HG02623 (cell line): Measurements from ENCODE around the gene MDN1.
"Not testable (repeated sequence)": the region's sequence is repeated elsewhere in the genome, so short reads cannot be mapped to it uniquely, and the experiment has no call there.

ENCODE experiments used
- ATAC-seq: cut with Tn5 transposase; IDR thresholded peaks from one replicate; pipeline ENCODE4 v1.9.1; 2021; ENCODE audit warnings: moderate library complexity; ENCODE audit not compliant: unreplicated experiment

The MDN1 gene

GRCh38 chr6:89662659-89663223, 156.9 kb downstream of the MDN1 start:
- no peak for ATAC-seq

DNA sequence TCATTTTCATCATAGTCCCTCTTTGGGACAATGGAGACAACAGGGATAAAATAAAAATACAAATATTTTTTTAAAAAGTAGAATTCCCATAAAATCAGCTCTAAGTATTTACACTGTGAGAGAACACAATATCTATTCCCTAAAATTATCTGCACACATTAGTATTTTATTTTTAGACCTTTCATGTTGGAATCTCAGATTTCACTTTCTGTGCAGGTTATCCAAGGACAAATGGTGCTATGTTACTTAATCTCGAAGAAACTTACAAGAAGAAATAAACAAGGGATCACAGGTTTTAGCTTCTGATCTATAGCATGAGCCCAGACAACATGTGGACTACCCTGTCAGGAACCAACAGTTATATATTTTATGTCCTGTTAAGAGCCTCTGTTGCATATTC, 158.0 kb downstream of the MDN1 start:
- no peak for ATAC-seq

DNA sequence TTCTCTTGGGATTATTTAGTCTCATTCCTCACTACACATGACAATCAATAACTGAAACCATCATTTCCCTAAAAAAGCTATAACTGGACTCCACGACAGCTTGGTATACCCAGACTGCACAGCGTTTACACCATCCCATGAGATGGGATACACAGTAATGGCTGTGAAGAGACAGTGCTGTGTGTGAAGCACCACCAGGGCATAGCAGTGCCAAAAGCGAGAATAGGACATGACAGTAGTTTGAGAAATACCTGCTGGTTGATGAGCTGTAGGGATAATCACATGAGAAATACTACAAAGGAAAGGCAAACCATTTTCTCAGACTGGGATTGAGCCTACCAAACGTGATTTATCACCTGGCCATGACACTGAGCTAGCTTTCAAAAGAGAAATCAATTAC, 158.6 kb downstream of the MDN1 start:
- no peak for ATAC-seq

DNA sequence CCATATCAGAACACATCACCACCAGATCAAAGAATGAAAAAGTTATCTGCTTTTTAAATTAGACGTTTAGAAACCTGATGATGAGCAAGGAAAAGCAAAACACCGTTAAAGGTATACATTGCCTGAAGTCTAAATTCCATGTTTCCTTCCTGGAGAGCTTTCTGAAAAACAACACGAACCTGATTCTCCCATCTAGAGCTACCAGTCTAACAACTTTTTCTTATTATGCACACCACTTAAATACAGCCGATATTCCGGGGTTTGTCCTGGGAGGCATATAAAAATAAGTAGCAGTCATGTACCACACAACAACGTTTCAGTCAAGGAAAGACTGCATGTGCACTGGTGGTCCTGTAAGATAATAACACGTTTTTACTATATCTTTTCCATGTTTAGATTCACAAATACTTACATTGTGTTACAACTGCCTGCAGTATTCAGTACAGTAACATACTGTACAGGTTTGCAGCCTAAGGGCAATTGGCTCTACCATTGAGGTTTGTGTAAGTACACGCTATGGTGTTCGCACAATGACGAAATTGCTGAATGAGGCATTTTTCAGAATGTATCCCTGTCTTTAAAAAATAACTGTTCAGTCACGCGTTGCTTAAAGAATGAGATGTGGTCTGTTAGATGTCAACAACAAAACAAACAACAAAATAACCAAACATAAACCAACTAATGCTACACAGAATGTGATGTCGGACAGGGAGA, 162.0 kb downstream of the MDN1 start:
- ATAC-seq = no peak

DNA sequence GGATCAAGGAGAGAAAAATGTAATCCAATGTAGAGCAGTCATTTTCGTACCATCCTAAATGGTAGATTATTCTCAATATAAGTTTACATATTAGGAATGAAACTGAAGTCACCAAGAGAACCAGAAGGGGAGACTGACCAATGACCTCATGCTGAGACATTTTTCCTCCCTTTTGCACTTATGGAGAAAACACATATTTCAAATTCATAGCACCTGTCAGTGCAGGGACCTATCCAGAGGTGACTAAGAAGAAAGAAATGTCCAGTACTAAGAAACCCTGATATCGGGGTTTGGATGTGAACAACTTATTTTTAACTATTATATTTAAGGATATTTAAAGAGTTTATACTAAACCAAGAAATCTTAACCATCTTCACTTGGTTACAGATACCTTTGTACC, 164.5 kb downstream of the MDN1 start:
- ATAC-seq = no peak

DNA sequence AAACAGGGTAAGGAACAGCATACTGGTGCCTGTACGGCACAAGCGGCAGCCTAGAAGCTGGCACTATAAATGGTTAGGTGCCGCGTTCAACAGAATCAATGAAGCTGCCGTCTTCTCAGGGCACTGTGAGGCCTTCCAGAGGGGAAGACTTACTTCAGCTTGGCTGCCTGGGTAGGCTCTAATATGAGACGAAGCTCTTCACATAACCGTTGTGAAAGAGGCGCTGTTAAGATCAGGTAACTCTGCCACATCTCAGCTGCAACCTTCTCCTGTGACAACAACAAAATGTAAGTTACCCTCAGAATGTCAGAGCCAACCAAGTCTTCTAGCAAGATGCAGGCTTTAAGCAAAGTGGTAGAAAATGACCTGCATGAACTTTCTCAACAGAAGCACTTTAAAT, 169.0 kb downstream of the MDN1 start:
- ATAC-seq = no peak

DNA sequence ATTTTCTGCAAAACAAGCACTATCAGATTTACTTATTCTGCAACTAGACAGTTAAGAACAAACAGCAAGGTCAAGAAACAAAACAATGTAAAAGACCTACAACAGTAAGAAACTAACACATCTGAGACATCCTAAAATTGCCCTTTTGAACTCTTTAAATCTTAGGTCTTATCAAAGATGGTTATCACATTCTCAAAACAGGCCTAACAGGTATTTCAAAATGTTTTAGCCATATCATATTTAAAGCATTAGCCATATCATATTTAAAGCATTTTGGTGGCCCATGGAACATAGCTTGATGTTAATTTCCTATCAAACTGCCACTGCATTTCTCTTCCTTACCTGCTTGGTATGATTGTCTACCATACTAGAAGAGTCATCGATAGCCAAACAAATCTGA, 169.9 kb downstream of the MDN1 start:
- no peak for ATAC-seq

- no peak for ATAC-seq
Observed at GRCh38 chr6:89644864-89645263, 174.7 kb downstream of the MDN1 start.

- no peak for ATAC-seq
Observed at GRCh38 chr6:89643406-89643805, 176.2 kb downstream of the MDN1 start.

- ATAC-seq = no peak
Observed at GRCh38 chr6:89642956-89643355, 176.6 kb downstream of the MDN1 start.

DNA sequence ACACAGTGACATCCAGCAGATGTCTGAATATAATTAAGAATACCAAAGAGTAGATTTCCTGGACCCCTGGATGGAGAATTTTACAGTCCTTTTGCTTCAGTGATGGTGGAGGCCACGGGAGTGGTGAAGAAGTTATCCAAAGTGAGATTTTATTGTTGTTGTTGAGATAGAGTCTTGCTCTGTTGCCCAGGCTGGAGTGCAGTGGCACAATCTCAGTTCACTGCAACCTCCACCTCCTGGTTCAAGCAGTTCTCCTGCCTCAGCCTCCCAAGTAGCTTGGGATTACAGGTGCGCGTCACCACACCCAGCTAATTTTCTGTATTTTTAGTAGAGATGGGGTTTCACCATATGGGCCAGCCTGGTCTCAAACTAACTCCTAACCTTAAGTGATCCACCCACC, 178.0 kb downstream of the MDN1 start:
- not testable (repeated sequence) for ATAC-seq

- ATAC-seq = no peak
Observed at GRCh38 chr6:89640804-89641203, 178.8 kb downstream of the MDN1 start.

GRCh38 chr6:89638320-89639195, 181.0 kb downstream of the MDN1 start, which contains the start of gene LYRM2:
TSS of gene LYRM2 (minus strand) at chr6:89638747. CDS start at chr6:89638716, 31 bp downstream.
- peak; percentile 97 for ATAC-seq

DNA sequence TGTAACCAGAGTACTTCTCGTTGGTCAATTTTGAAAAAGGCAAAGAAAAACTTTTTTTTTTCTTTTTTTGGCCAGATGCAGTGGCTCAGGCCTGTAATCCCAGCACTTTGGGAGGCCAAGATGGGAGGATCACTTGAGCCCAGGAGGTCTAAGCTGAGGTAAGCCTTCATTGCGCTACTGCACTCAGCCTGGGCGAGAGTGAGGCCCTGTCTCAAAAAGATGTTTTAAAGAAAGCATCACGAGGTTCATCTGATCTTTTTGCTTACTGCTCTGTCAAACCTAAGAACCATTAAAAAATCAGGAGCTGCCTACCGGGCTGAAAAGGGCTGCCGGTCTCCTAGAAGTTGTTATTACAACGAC, 181.7 kb downstream of the MDN1 start:
- no peak for ATAC-seq

GRCh38 chr6:89636412-89636811, 183.2 kb downstream of the MDN1 start:
- ATAC-seq = not testable (repeated sequence)

- no peak for ATAC-seq
Observed at GRCh38 chr6:89630488-89630887, 189.1 kb downstream of the MDN1 start.

DNA sequence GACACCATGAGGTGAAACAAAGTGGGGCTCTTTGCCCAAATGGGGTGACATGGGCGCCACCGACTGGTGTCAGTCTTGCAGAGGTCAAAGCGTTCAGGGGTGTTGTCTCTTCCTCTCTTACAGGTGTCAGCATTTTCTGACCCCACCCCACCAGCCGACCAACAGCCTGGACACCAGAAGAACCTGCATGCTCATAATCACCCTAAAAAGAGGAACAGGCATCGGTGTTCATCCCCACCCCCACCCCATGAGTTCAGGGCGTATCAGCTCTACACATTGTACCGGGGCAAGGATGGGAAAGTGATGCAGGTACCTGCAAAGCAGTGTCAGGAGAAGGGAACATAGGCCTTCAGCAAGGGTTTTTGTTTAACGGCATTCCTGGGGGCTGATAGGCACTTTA, 195.8 kb downstream of the MDN1 start:
- no peak for ATAC-seq

GRCh38 chr6:89619567-89619966, 200.0 kb downstream of the MDN1 start:
- no peak for ATAC-seq

- ATAC-seq = no peak
Observed at GRCh38 chr6:89618026-89618425, 201.6 kb downstream of the MDN1 start.

DNA sequence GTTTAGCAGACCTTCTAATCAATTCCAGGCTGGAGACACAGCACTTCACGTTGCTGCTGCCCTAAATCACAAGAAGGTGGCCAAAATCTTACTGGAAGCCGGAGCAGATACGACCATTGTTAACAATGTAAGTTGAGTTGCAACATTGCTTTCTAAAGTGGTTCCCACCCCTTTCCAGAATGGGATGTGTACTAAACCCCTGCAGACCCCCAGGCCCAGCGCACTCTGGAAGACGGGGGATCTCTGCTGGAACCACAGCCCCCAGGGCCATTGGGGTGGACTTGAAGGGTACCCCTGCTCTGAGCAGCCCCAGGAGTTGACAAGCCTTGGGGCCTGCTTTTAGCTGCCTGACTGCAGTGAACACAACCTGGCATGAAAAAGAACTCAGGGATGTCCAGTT, 203.1 kb downstream of the MDN1 start:
- ATAC-seq = no peak

DNA sequence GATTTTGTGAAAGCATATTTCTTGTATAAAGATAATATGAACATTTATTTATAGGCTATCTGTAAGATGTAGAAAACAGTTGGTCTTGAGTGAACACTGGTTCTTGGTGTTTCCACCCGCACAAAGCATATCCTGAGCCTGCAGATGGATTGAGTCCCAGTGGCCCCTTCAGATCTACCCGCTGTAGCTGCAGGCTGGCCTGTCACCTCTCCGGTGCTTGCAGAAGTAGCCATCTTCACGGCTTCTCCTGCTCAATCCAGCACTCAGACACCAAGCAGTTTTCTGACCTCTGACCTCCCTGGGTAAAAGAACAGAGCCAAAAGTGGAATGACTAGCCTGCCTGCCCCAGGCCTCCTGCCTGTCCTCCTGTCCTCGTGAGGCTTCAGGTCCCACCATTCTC, 203.7 kb downstream of the MDN1 start:
- ATAC-seq = no peak

GRCh38 chr6:89613790-89614189, 205.8 kb downstream of the MDN1 start:
- ATAC-seq = no peak
